Adrenal gland (tissue), 5 donors: ENCODE data around the gene HMGA1.

Experiments
- CTCF ChIP-seq, 6 experiments: fragments of 450-650 bp in 4 of 6; fragments of 200-600 bp in 2 of 6; sonication (generic) in 1 of 6; IDR thresholded peaks; 1 replicate in 5 of 6; 2 replicates in 1 of 6; pipeline versions ENCODE4 v1.5.1 to v1.8.0; 2016 to 2021; ENCODE audit warnings: antibody characterized with exemption in 6 of 6, mild to moderate bottlenecking in 2 of 6, moderate library complexity in 1 of 6
- POLR2A ChIP-seq, 2 donors: fragments of 450-650 bp; IDR thresholded peaks; one replicate each; pipeline ENCODE4 v1.6.1; 2017; ENCODE audit warnings: antibody characterized with exemption in 2 of 2, mild to moderate bottlenecking in 2 of 2, moderate library complexity in 1 of 2
- donor health status: DM: no; HTN: no; CAD: no.

GRCh38 chr6:34249469-34250261, 13.0 kb downstream of the HMGA1 start:
- TF ChIP-seq CTCF (IDR thresholded peaks at IDR 0.05) (no peak), POLR2A (IDR thresholded peaks at IDR 0.05) (no peak)
